ENCODE data around the gene MGMT. TPM values are rescaled to one million over a fixed set of nuclear protein-coding genes. Genes with fewer than 3 reads are reported as not detected.

Gene MGMT
- total RNA-seq, 1 donor from 2014 or later = 29.7 TPM

GRCh38 chr10:129778571-129778970 lies 311.5 kb downstream of the MGMT start:
- Histone ChIP-seq H3K27ac (ENCODE audit: low read depth, low read length) (no peak overlapping the region), H3K36me3 (ENCODE audit: control insufficient read depth in 3 of 3, insufficient read depth in 3 of 3, low read length in 3 of 3) (no peaks in the 10 kb centered on the region), H3K27me3 (ENCODE audit: control insufficient read depth in 3 of 3, insufficient read depth in 3 of 3, low read length in 3 of 3) (no peaks in the 10 kb centered on the region), H3K4me3 (ENCODE audit: low read length in 3 of 3) (no peak overlapping the region), H3K9me3 (ENCODE audit: control insufficient read depth in 3 of 3, low read length in 3 of 3) (peaks cover 0 to 2% (median 0%) of the 10 kb centered on the region in 3 donors), H3K4me1 (ENCODE audit: control insufficient read depth in 3 of 3, insufficient read depth in 3 of 3, low read length in 3 of 3) (no peaks in the 10 kb centered on the region), H3K9ac (ENCODE audit: low read depth in 1 of 3, low read length in 3 of 3) (no peak overlapping the region)

- Histone ChIP-seq H3K27me3 (ENCODE audit: control insufficient read depth in 3 of 3, insufficient read depth in 3 of 3, low read length in 3 of 3) (peaks cover 0 to 2% (median 0%) of the 10 kb centered on the region in 3 donors), H3K9ac (ENCODE audit: low read depth in 1 of 3, low read length in 3 of 3) (no peak overlapping the region), H3K4me3 (ENCODE audit: low read length in 3 of 3) (no peak overlapping the region), H3K4me1 (ENCODE audit: control insufficient read depth in 3 of 3, insufficient read depth in 3 of 3, low read length in 3 of 3) (no peaks in the 10 kb centered on the region), H3K9me3 (ENCODE audit: control insufficient read depth in 3 of 3, low read length in 3 of 3) (peaks cover 0 to 2% (median 0%) of the 10 kb centered on the region in 3 donors), H3K27ac (ENCODE audit: low read depth, low read length) (no peak overlapping the region), H3K36me3 (ENCODE audit: control insufficient read depth in 3 of 3, insufficient read depth in 3 of 3, low read length in 3 of 3) (no peaks in the 10 kb centered on the region)
Observed at GRCh38 chr10:129779126-129780111, 312.4 kb downstream of the MGMT start.

GRCh38 chr10:129780198-129780597 lies 313.2 kb downstream of the MGMT start:
- H3K36me3 ChIP-seq (ENCODE audit: control insufficient read depth in 3 of 3, insufficient read depth in 3 of 3, low read length in 3 of 3) = no peaks in the 10 kb centered on the region
- H3K4me1 ChIP-seq (ENCODE audit: control insufficient read depth in 3 of 3, insufficient read depth in 3 of 3, low read length in 3 of 3) = no peaks in the 10 kb centered on the region
- no peak overlapping the region for H3K9ac ChIP-seq (ENCODE audit: low read depth in 1 of 3, low read length in 3 of 3)
- H3K4me3 ChIP-seq (ENCODE audit: low read length in 3 of 3) = no peak overlapping the region
- H3K27me3 ChIP-seq (ENCODE audit: control insufficient read depth in 3 of 3, insufficient read depth in 3 of 3, low read length in 3 of 3) = peaks cover 0 to 4% (median 3%) of the 10 kb centered on the region in 3 donors
- H3K27ac ChIP-seq (ENCODE audit: low read depth, low read length) = no peak overlapping the region
- peaks cover 0 to 2% (median 0%) of the 10 kb centered on the region in 3 donors for H3K9me3 ChIP-seq (ENCODE audit: control insufficient read depth in 3 of 3, low read length in 3 of 3)

- Histone ChIP-seq H3K27ac (ENCODE audit: low read depth, low read length) (no peak overlapping the region), H3K4me3 (ENCODE audit: low read length in 3 of 3) (no peak overlapping the region), H3K4me1 (ENCODE audit: control insufficient read depth in 3 of 3, insufficient read depth in 3 of 3, low read length in 3 of 3) (peaks cover 0 to 5% (median 2%) of the 10 kb centered on the region in 3 donors), H3K36me3 (ENCODE audit: control insufficient read depth in 3 of 3, insufficient read depth in 3 of 3, low read length in 3 of 3) (no peaks in the 10 kb centered on the region), H3K27me3 (ENCODE audit: control insufficient read depth in 3 of 3, insufficient read depth in 3 of 3, low read length in 3 of 3) (peaks cover 0 to 9% (median 3%) of the 10 kb centered on the region in 3 donors), H3K9me3 (ENCODE audit: control insufficient read depth in 3 of 3, low read length in 3 of 3) (peaks cover 0 to 2% (median 0%) of the 10 kb centered on the region in 3 donors), H3K9ac (ENCODE audit: low read depth in 1 of 3, low read length in 3 of 3) (no peak overlapping the region)
Observed at GRCh38 chr10:129780901-129781795, 314.1 kb downstream of the MGMT start.

GRCh38 chr10:129784291-129784690 lies 317.2 kb downstream of the MGMT start:
- no peak overlapping the region for H3K4me3 ChIP-seq (ENCODE audit: low read length in 3 of 3)
- H3K27ac ChIP-seq (ENCODE audit: low read depth, low read length) = no peak overlapping the region
- H3K9me3 ChIP-seq (ENCODE audit: control insufficient read depth in 3 of 3, low read length in 3 of 3) = peaks cover 0 to 2% (median 0%) of the 10 kb centered on the region in 3 donors
- H3K9ac ChIP-seq (ENCODE audit: low read depth in 1 of 3, low read length in 3 of 3) = no peak overlapping the region
- H3K27me3 ChIP-seq (ENCODE audit: control insufficient read depth in 3 of 3, insufficient read depth in 3 of 3, low read length in 3 of 3) = peaks cover 0 to 15% (median 3%) of the 10 kb centered on the region in 3 donors
- H3K36me3 ChIP-seq (ENCODE audit: control insufficient read depth in 3 of 3, insufficient read depth in 3 of 3, low read length in 3 of 3) = no peaks in the 10 kb centered on the region
- H3K4me1 ChIP-seq (ENCODE audit: control insufficient read depth in 3 of 3, insufficient read depth in 3 of 3, low read length in 3 of 3) = peaks cover 0 to 5% (median 2%) of the 10 kb centered on the region in 3 donors

DNA sequence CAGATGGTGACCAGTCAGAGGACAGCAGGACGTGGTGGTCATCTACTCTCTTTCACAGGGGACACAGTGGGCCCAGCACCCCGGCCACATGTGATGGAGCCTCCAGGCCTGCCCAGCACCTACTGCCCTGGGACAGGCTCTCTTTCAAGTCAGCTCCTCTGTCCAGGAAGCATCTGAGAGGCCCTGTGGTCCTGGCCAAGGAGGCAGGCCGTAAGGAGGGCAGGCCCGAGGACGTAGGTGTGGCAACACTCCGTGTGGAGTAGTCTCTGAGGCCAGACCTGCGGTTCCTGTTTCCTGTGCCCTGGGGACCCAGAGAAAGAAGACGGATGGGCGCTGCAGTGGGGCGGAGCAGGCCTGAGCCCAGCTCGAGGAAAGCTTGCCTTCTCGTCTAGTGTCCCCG lies 317.9 kb downstream of the MGMT start:
- peaks cover 2 to 15% (median 3%) of the 10 kb centered on the region in 3 donors for H3K27me3 ChIP-seq (ENCODE audit: control insufficient read depth in 3 of 3, insufficient read depth in 3 of 3, low read length in 3 of 3)
- no peak overlapping the region for H3K27ac ChIP-seq (ENCODE audit: low read depth, low read length)
- no peak overlapping the region for H3K9ac ChIP-seq (ENCODE audit: low read depth in 1 of 3, low read length in 3 of 3)
- H3K4me3 ChIP-seq (ENCODE audit: low read length in 3 of 3) = no peak overlapping the region
- peaks cover 0 to 5% (median 2%) of the 10 kb centered on the region in 3 donors for H3K4me1 ChIP-seq (ENCODE audit: control insufficient read depth in 3 of 3, insufficient read depth in 3 of 3, low read length in 3 of 3)
- no peaks in the 10 kb centered on the region for H3K36me3 ChIP-seq (ENCODE audit: control insufficient read depth in 3 of 3, insufficient read depth in 3 of 3, low read length in 3 of 3)
- peaks cover 0 to 2% (median 0%) of the 10 kb centered on the region in 3 donors for H3K9me3 ChIP-seq (ENCODE audit: control insufficient read depth in 3 of 3, low read length in 3 of 3)

DNA sequence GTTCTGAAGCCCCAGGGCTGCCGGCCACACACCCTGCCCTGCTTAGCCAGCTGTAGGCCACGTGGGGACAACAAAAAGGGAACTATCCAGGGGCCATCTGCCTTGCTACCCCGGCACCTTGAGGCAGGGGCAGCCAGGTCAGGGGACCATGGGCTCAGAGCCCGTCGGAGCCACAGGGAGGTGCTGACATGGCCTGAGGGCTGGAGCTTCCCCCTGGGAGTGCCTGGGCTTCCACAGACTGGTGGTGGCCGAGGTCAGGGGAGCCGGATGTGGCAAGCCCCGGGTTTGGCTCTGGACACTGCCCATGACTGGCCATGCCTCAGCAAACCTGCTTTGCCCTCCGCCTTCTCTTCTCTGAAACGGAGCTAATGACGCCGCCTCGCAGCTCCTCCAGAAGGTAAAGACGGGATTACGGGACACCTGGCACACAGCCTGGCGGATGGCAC lies 318.5 kb downstream of the MGMT start:
- Histone ChIP-seq H3K9me3 (ENCODE audit: control insufficient read depth in 3 of 3, low read length in 3 of 3) (peaks cover 0 to 2% (median 0%) of the 10 kb centered on the region in 3 donors), H3K4me1 (ENCODE audit: control insufficient read depth in 3 of 3, insufficient read depth in 3 of 3, low read length in 3 of 3) (peaks cover 0 to 5% (median 2%) of the 10 kb centered on the region in 3 donors), H3K36me3 (ENCODE audit: control insufficient read depth in 3 of 3, insufficient read depth in 3 of 3, low read length in 3 of 3) (no peaks in the 10 kb centered on the region), H3K27me3 (ENCODE audit: control insufficient read depth in 3 of 3, insufficient read depth in 3 of 3, low read length in 3 of 3) (peaks cover 3 to 15% (median 6%) of the 10 kb centered on the region in 3 donors), H3K9ac (ENCODE audit: low read depth in 1 of 3, low read length in 3 of 3) (no peak overlapping the region), H3K27ac (ENCODE audit: low read depth, low read length) (no peak overlapping the region), H3K4me3 (ENCODE audit: low read length in 3 of 3) (no peak overlapping the region)

- Histone ChIP-seq H3K36me3 (ENCODE audit: control insufficient read depth in 3 of 3, insufficient read depth in 3 of 3, low read length in 3 of 3) (no peaks in the 10 kb centered on the region), H3K9ac (ENCODE audit: low read depth in 1 of 3, low read length in 3 of 3) (no peak overlapping the region), H3K9me3 (ENCODE audit: control insufficient read depth in 3 of 3, low read length in 3 of 3) (peaks cover 0 to 2% (median 0%) of the 10 kb centered on the region in 3 donors), H3K4me3 (ENCODE audit: low read length in 3 of 3) (no peak overlapping the region), H3K4me1 (ENCODE audit: control insufficient read depth in 3 of 3, insufficient read depth in 3 of 3, low read length in 3 of 3) (peaks cover 0 to 5% (median 2%) of the 10 kb centered on the region in 3 donors), H3K27ac (ENCODE audit: low read depth, low read length) (no peak overlapping the region), H3K27me3 (ENCODE audit: control insufficient read depth in 3 of 3, insufficient read depth in 3 of 3, low read length in 3 of 3) (peaks cover 3 to 15% (median 6%) of the 10 kb centered on the region in 3 donors)
Observed at GRCh38 chr10:129786216-129786615, 319.2 kb downstream of the MGMT start.

DNA sequence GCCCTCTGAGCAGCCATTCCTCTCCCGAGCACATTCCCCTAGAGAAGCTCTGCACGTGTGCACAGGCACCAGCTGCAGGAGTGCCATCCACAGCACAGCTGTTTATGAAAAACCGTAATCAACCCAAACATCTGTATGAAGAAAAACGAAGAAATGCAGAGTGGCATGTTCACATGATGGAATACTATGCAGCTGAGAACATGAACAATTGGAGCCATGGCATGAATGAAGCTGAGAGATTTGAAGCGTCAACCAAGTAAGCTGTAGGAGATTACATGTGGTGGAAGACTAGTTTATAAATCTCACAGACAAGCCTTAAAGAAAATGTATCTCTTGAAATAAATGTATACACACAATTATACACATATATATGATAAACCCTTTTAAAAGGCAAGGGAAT lies 320.5 kb downstream of the MGMT start:
- no peak overlapping the region for H3K9ac ChIP-seq (ENCODE audit: low read depth in 1 of 3, low read length in 3 of 3)
- H3K27ac ChIP-seq (ENCODE audit: low read depth, low read length) = no peak overlapping the region
- no peaks in the 10 kb centered on the region for H3K36me3 ChIP-seq (ENCODE audit: control insufficient read depth in 3 of 3, insufficient read depth in 3 of 3, low read length in 3 of 3)
- peaks cover 0 to 2% (median 0%) of the 10 kb centered on the region in 3 donors for H3K9me3 ChIP-seq (ENCODE audit: control insufficient read depth in 3 of 3, low read length in 3 of 3)
- no peak overlapping the region for H3K4me3 ChIP-seq (ENCODE audit: low read length in 3 of 3)
- peaks cover 3 to 15% (median 9%) of the 10 kb centered on the region in 3 donors for H3K27me3 ChIP-seq (ENCODE audit: control insufficient read depth in 3 of 3, insufficient read depth in 3 of 3, low read length in 3 of 3)
- peaks cover 0 to 5% (median 2%) of the 10 kb centered on the region in 3 donors for H3K4me1 ChIP-seq (ENCODE audit: control insufficient read depth in 3 of 3, insufficient read depth in 3 of 3, low read length in 3 of 3)

Measured in skeletal muscle tissue (tissue), 4 donors.